ENCODE results near the gene TRPC4AP. TPM values are rescaled to one million over a fixed set of nuclear protein-coding genes. Genes with fewer than 3 reads are reported as not detected.

The TRPC4AP gene
- total and polyA plus RNA-seq, 2 donors = 24.6 to 57.3 TPM

GRCh38 chr20:35034145-35034544, 58.5 kb downstream of the TRPC4AP start:
- no peaks in the 10 kb centered on the region for H3K27me3 ChIP-seq (ENCODE audit: control insufficient read depth in 2 of 2, insufficient read depth in 1 of 2, low read length in 1 of 2)
- H3K4me3 ChIP-seq (ENCODE audit: low read length in 2 of 2) = no peak overlapping the region
- over 99% methylated on average over 3 of the region's 4 CpGs for WGBS
- H3K9me3 ChIP-seq (ENCODE audit: control insufficient read depth in 2 of 2, insufficient read depth in 1 of 2, low read length in 1 of 2) = no peaks in the 10 kb centered on the region
- H3K36me3 ChIP-seq (ENCODE audit: control insufficient read depth in 2 of 2, insufficient read depth in 2 of 2, low read length in 1 of 2) = peaks cover 33 to 55% of the 10 kb centered on the region in 2 donors
- H3K27ac ChIP-seq (ENCODE audit: low read depth in 1 of 2, low read length in 1 of 2) = no peak overlapping the region
- H3K4me1 ChIP-seq (ENCODE audit: control insufficient read depth in 2 of 2, insufficient read depth in 2 of 2, low read length in 2 of 2) = no peaks in the 10 kb centered on the region
- DNase-seq (ENCODE audit: low read depth in 6 of 9, low spot score in 9 of 9) = no peak

DNA sequence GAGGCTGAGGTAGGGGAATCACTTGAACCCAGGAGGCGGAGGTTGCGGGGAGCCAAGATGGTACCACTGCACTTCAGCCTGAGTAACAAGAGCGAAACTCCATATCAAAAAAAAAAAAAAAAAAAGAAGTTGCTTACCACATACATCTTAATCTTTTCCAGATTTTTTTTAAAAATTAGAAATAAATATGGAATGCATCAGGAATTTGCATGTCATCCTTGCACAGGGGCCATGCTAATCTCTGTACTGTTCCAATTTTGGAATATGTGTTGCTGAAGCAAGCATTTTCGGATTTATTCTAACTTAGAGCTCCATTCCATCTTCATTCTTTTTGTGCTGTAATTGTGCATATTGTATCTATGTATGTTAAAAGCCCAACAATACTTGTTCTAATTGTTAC, 62.5 kb downstream of the TRPC4AP start:
- over 99% methylated on average over 4 of the region's 4 CpGs for WGBS
- Histone ChIP-seq H3K36me3 (ENCODE audit: control insufficient read depth in 2 of 2, insufficient read depth in 2 of 2, low read length in 1 of 2) (peaks cover 32 to 73% of the 10 kb centered on the region in 2 donors), H3K27me3 (ENCODE audit: control insufficient read depth in 2 of 2, insufficient read depth in 1 of 2, low read length in 1 of 2) (no peaks in the 10 kb centered on the region), H3K4me1 (ENCODE audit: control insufficient read depth in 2 of 2, insufficient read depth in 2 of 2, low read length in 2 of 2) (no peaks in the 10 kb centered on the region), H3K9me3 (ENCODE audit: control insufficient read depth in 2 of 2, insufficient read depth in 1 of 2, low read length in 1 of 2) (no peaks in the 10 kb centered on the region), H3K4me3 (ENCODE audit: low read length in 2 of 2) (no peak overlapping the region), H3K27ac (ENCODE audit: low read depth in 1 of 2, low read length in 1 of 2) (no peak overlapping the region)
- no peak for DNase-seq (ENCODE audit: low read depth in 6 of 9, low spot score in 9 of 9)

DNA sequence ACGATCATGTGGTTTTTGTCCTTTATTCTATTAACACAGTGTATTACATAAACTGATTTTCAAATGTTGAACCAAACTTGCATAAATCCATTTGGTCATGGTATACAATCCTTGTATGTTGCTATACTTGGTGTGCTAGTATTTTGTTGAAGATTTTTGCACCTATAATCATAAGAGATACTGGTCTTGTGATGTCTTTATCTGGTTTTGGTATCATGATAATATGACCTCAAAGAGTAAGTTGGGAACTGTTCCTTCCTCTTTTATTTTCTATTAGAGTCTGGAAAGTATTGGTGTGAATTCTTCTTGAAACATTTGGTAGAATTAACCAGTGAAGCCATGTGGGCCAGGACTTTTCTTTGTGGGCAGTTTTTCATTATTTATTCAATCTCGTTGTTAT, 65.3 kb downstream of the TRPC4AP start:
- Histone ChIP-seq H3K27ac (ENCODE audit: low read depth in 1 of 2, low read length in 1 of 2) (no peak overlapping the region), H3K27me3 (ENCODE audit: control insufficient read depth in 2 of 2, insufficient read depth in 1 of 2, low read length in 1 of 2) (no peaks in the 10 kb centered on the region), H3K4me3 (ENCODE audit: low read length in 2 of 2) (no peak overlapping the region), H3K4me1 (ENCODE audit: control insufficient read depth in 2 of 2, insufficient read depth in 2 of 2, low read length in 2 of 2) (no peaks in the 10 kb centered on the region), H3K36me3 (ENCODE audit: control insufficient read depth in 2 of 2, insufficient read depth in 2 of 2, low read length in 1 of 2) (peaks cover 25 to 76% of the 10 kb centered on the region in 2 donors), H3K9me3 (ENCODE audit: control insufficient read depth in 2 of 2, insufficient read depth in 1 of 2, low read length in 1 of 2) (no peaks in the 10 kb centered on the region)
- DNase-seq (ENCODE audit: low read depth in 6 of 9, low spot score in 9 of 9) = no peak
- 96% methylated on average over 2 of the region's 2 CpGs for WGBS

- WGBS = 96% methylated on average over 3 of the region's 3 CpGs
- H3K4me1 ChIP-seq (ENCODE audit: control insufficient read depth in 2 of 2, insufficient read depth in 2 of 2, low read length in 2 of 2) = no peaks in the 10 kb centered on the region
- no peak overlapping the region for H3K27ac ChIP-seq (ENCODE audit: low read depth in 1 of 2, low read length in 1 of 2)
- no peaks in the 10 kb centered on the region for H3K27me3 ChIP-seq (ENCODE audit: control insufficient read depth in 2 of 2, insufficient read depth in 1 of 2, low read length in 1 of 2)
- no peak overlapping the region for H3K4me3 ChIP-seq (ENCODE audit: low read length in 2 of 2)
- peaks cover 41 to 74% of the 10 kb centered on the region in 2 donors for H3K36me3 ChIP-seq (ENCODE audit: control insufficient read depth in 2 of 2, insufficient read depth in 2 of 2, low read length in 1 of 2)
- no peak for DNase-seq (ENCODE audit: low read depth in 6 of 9, low spot score in 9 of 9)
- H3K9me3 ChIP-seq (ENCODE audit: control insufficient read depth in 2 of 2, insufficient read depth in 1 of 2, low read length in 1 of 2) = no peaks in the 10 kb centered on the region
Observed at GRCh38 chr20:35025116-35025515, 67.5 kb downstream of the TRPC4AP start.

DNA sequence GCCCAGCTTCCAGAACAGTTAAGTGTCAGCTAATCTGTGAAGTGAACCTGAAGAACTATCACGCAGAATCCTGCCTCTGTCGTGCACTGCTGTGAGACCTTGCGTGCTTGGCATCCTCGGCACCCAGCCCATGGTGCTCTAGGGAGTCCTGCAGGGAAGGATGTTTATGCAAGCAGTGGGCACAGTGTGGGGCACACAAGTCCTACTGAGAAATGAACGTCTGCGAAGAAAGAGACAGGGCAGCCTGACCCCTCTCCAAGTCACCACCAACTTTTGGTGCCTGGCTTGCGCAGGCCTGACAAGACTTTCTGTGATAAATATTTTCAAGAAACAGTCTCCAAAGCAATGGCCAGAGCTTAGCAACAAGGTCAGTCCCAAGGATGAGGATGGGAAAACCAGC, 69.0 kb downstream of the TRPC4AP start:
- Histone ChIP-seq H3K36me3 (ENCODE audit: control insufficient read depth in 2 of 2, insufficient read depth in 2 of 2, low read length in 1 of 2) (peaks cover 55 to 85% of the 10 kb centered on the region in 2 donors), H3K27ac (ENCODE audit: low read depth in 1 of 2, low read length in 1 of 2) (no peak overlapping the region), H3K9me3 (ENCODE audit: control insufficient read depth in 2 of 2, insufficient read depth in 1 of 2, low read length in 1 of 2) (no peaks in the 10 kb centered on the region), H3K4me1 (ENCODE audit: control insufficient read depth in 2 of 2, insufficient read depth in 2 of 2, low read length in 2 of 2) (no peaks in the 10 kb centered on the region), H3K27me3 (ENCODE audit: control insufficient read depth in 2 of 2, insufficient read depth in 1 of 2, low read length in 1 of 2) (no peaks in the 10 kb centered on the region), H3K4me3 (ENCODE audit: low read length in 2 of 2) (no peak overlapping the region)
- no peak for DNase-seq (ENCODE audit: low read depth in 6 of 9, low spot score in 9 of 9)
- 96% methylated on average over 7 of the region's 7 CpGs for WGBS

DNA sequence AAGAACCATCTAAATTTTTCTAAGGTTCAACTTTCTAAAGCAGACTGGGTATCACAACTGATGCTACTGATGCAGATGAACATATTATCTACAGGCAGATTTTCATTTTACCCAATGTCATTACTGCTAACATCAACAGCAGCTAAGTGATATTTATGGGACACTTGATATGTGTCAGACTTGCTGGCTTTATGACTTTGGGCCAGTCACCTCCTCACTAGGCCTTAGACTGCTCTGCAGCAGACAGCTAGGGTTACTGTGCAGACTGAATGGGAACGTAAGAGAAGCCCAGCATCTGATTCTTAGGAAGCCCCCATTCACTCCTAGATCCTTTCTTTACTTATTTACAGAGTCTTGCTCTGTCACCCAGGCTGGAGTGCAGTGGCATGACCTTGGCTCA, 70.8 kb downstream of the TRPC4AP start:
- no peak overlapping the region for H3K4me3 ChIP-seq (ENCODE audit: low read length in 2 of 2)
- no peak for DNase-seq (ENCODE audit: low read depth in 6 of 9, low spot score in 9 of 9)
- no peak overlapping the region for H3K27ac ChIP-seq (ENCODE audit: low read depth in 1 of 2, low read length in 1 of 2)
- no peaks in the 10 kb centered on the region for H3K4me1 ChIP-seq (ENCODE audit: control insufficient read depth in 2 of 2, insufficient read depth in 2 of 2, low read length in 2 of 2)
- H3K36me3 ChIP-seq (ENCODE audit: control insufficient read depth in 2 of 2, insufficient read depth in 2 of 2, low read length in 1 of 2) = peaks cover 66 to 80% of the 10 kb centered on the region in 2 donors
- 100% methylated on average over 1 of the region's 1 CpG for WGBS
- no peaks in the 10 kb centered on the region for H3K9me3 ChIP-seq (ENCODE audit: control insufficient read depth in 2 of 2, insufficient read depth in 1 of 2, low read length in 1 of 2)
- H3K27me3 ChIP-seq (ENCODE audit: control insufficient read depth in 2 of 2, insufficient read depth in 1 of 2, low read length in 1 of 2) = no peaks in the 10 kb centered on the region

DNA sequence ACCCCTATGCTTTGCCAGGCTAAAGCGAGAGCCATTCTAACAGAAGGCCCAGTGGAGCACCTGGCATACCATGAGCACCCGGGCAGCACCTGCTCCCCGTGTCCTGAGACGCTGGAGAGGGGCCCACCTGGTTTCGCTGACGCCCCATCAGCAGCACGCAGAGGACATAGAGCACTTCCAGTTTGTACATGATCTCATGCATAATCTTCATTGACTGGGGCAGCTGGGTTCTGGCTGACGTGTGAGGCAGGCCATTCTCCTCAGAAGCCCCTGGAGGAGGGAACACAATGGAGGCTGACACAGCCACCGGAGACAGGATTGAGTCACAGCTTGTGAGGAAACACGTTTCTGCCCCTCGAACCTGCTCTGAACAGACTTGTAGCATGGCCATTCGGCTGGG, 71.5 kb downstream of the TRPC4AP start:
- no peak for DNase-seq (ENCODE audit: low read depth in 6 of 9, low spot score in 9 of 9)
- Histone ChIP-seq H3K4me3 (ENCODE audit: low read length in 2 of 2) (no peak overlapping the region), H3K4me1 (ENCODE audit: control insufficient read depth in 2 of 2, insufficient read depth in 2 of 2, low read length in 2 of 2) (no peaks in the 10 kb centered on the region), H3K27me3 (ENCODE audit: control insufficient read depth in 2 of 2, insufficient read depth in 1 of 2, low read length in 1 of 2) (no peaks in the 10 kb centered on the region), H3K36me3 (ENCODE audit: control insufficient read depth in 2 of 2, insufficient read depth in 2 of 2, low read length in 1 of 2) (peaks cover 69 to 84% of the 10 kb centered on the region in 2 donors), H3K9me3 (ENCODE audit: control insufficient read depth in 2 of 2, insufficient read depth in 1 of 2, low read length in 1 of 2) (no peaks in the 10 kb centered on the region), H3K27ac (ENCODE audit: low read depth in 1 of 2, low read length in 1 of 2) (no peak overlapping the region)
- WGBS = 97% methylated on average over 12 of the region's 12 CpGs

GRCh38 chr20:35020108-35020928, 72.3 kb downstream of the TRPC4AP start:
- WGBS = 93% methylated on average over 8 of the region's 8 CpGs
- no peak for DNase-seq (ENCODE audit: low read depth in 6 of 9, low spot score in 9 of 9)
- Histone ChIP-seq H3K27me3 (ENCODE audit: control insufficient read depth in 2 of 2, insufficient read depth in 1 of 2, low read length in 1 of 2) (no peaks in the 10 kb centered on the region), H3K27ac (ENCODE audit: low read depth in 1 of 2, low read length in 1 of 2) (no peak overlapping the region), H3K36me3 (ENCODE audit: control insufficient read depth in 2 of 2, insufficient read depth in 2 of 2, low read length in 1 of 2) (peaks cover 75 to 84% of the 10 kb centered on the region in 2 donors), H3K9me3 (ENCODE audit: control insufficient read depth in 2 of 2, insufficient read depth in 1 of 2, low read length in 1 of 2) (no peaks in the 10 kb centered on the region), H3K4me3 (ENCODE audit: low read length in 2 of 2) (no peak overlapping the region), H3K4me1 (ENCODE audit: control insufficient read depth in 2 of 2, insufficient read depth in 2 of 2, low read length in 2 of 2) (no peaks in the 10 kb centered on the region)

DNA sequence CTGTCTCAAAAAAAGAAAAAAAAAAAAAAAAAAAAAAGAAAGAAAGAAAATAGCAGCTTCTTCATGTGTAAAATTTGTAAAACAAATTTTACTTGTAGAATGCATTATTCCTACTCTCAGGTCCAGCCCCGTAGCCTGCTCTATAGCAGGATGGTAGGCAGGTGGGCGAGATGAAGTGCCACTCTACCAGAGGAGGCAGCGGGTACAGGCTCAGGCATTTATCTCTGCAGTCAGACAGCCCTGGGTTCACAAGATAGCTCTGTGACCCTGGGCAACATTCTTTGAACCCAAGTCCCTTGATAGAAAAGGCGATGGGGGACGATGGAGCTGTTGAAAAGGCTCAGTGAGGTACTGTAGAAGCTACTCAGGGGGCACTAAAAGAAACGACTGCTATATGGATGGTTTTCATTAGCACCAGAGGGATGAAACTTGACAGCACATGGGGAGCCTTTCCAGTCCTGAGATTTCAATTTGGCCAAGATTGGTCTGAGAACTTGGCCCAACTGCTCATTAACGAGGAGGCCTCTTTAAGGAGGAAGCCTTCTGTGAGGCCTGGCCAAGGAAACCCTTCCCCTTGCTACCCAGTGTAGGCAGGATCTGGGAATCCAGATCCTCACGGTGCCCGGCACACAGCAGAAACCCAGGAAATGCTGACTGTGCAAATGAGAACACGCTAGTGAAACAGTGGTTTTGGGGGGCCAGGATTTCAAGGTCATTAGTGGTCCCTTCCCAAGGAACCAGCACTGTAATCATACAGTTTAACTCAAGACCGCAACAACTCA, 73.8 kb downstream of the TRPC4AP start:
- 98% methylated on average over 11 of the region's 11 CpGs for WGBS
- Histone ChIP-seq H3K36me3 (ENCODE audit: control insufficient read depth in 2 of 2, insufficient read depth in 2 of 2, low read length in 1 of 2) (peaks cover 76 to 85% of the 10 kb centered on the region in 2 donors), H3K4me3 (ENCODE audit: low read length in 2 of 2) (no peak overlapping the region), H3K27me3 (ENCODE audit: control insufficient read depth in 2 of 2, insufficient read depth in 1 of 2, low read length in 1 of 2) (no peaks in the 10 kb centered on the region), H3K27ac (ENCODE audit: low read depth in 1 of 2, low read length in 1 of 2) (no peak overlapping the region), H3K9me3 (ENCODE audit: control insufficient read depth in 2 of 2, insufficient read depth in 1 of 2, low read length in 1 of 2) (no peaks in the 10 kb centered on the region), H3K4me1 (ENCODE audit: control insufficient read depth in 2 of 2, insufficient read depth in 2 of 2, low read length in 2 of 2) (no peaks in the 10 kb centered on the region)
- DNase-seq (ENCODE audit: low read depth in 6 of 9, low spot score in 9 of 9) = no peak

Data from thymus (tissue), 11 donors.